ENCODE measurements around the gene MIEF2. TPM values are rescaled to one million over a fixed set of nuclear protein-coding genes. Genes with fewer than 3 reads are reported as not detected.

Gene MIEF2
- total RNA-seq, 1 experiment from 2014 or later: 17.5 TPM

DNA sequence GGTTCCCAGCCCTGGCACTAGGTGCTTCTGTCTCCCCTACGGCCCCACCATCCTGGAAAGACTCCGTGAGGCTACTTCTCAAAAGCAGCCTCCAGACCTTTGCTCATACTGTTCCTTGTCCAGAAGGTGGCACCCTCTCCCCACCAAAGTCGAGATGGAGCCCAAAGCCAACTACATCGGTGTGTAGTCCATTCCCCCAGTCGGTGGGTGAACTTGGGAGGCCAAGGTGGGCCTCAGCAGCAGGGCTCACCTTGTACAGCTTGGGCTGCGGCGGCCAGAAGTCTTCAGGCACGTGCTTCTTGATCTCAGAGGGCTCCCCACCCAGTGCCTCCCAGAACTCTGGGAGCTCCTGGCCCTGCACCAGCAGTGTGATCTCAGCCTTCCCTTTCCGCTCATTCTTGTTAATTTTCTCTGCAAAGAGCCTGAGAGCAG lies 12.1 kb upstream of the MIEF2 start:
- intact Hi-C loops (cut with micrococcal nuclease): no loop called here
- Histone ChIP-seq H3K9ac (ENCODE audit: low read length) (no peak overlapping the region), H3K27me3 (ENCODE audit: low read length) (no peaks in the 10 kb centered on the region), H3K9me2 (replicated peaks; ENCODE audit: low read length) (no peaks in the 10 kb centered on the region), H3K36me3 (ENCODE audit: low read depth, low read length) (peaks cover 61% of the 10 kb centered on the region), H3F3A (ENCODE audit: low read length, unreplicated experiment) (no peaks in the 10 kb centered on the region), H3K27ac (ENCODE audit: low read length) (no peak overlapping the region), H4K20me1 (ENCODE audit: low read length) (no peaks in the 10 kb centered on the region), H3K4me2 (ENCODE audit: low read length) (no peak overlapping the region), H3K4me1 (ENCODE audit: insufficient read depth, low read length) (no peaks in the 10 kb centered on the region), H3K9me3 (ENCODE audit: low read length) (no peaks in the 10 kb centered on the region), H3K4me3 (ENCODE audit: low read length) (no peak overlapping the region), H2AFZ (ENCODE audit: low read length) (no peak overlapping the region), H3K79me2 (ENCODE audit: low read length) (no peaks in the 10 kb centered on the region)
- CTCF ChIA-PET: no interaction called here
- POLR2A ChIA-PET (ENCODE audit: unreplicated experiment): no interaction called here
- DNase-seq (peak; percentile 75), ATAC-seq (peak; percentile 65)
- BruUV-seq (replicated peaks): no TSS peak
- no peak for TF ChIP-seq EZH2phosphoT487 (IDR thresholded peaks at IDR 0.05; ENCODE audit: borderline replicate concordance, low read length)
- TF ChIP-seq EZH2 (IDR thresholded peaks at IDR 0.05; ENCODE audit: low read length, unreplicated experiment): no peak
- TF ChIP-seq CTCF (conservative IDR thresholded peaks at IDR 0.05; ENCODE audit: low read depth, low read length): peak; percentile 91

DNA sequence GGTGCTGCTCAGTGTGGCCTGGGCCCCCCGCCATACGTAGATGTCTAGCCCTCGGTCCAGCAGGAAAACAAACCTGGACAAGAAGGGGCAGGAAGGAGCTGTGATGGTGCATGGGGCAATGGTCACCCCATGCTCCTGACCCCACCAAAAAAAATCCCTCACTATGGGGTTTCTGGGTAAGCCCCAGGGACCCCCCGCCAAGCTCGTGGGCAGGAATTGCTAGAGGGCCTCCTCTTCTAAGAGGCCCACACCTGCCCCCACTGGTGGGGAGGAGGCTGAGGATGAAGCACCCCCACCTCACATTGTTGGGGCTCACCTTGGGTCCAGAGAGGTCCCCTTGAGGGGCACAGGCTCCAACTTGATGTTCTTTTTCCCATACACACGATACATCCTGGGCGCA lies 11.7 kb upstream of the MIEF2 start:
- no peak overlapping the region for H3K4me3 ChIP-seq (ENCODE audit: low read length)
- no peak overlapping the region for H3K9ac ChIP-seq (ENCODE audit: low read length)
- H3F3A ChIP-seq (ENCODE audit: low read length, unreplicated experiment): no peaks in the 10 kb centered on the region
- H3K27ac ChIP-seq (ENCODE audit: low read length): no peak overlapping the region
- POLR2A ChIA-PET (ENCODE audit: unreplicated experiment): no interaction called here
- no peaks in the 10 kb centered on the region for H3K9me2 ChIP-seq (replicated peaks; ENCODE audit: low read length)
- H4K20me1 ChIP-seq (ENCODE audit: low read length): no peaks in the 10 kb centered on the region
- no peaks in the 10 kb centered on the region for H3K4me1 ChIP-seq (ENCODE audit: insufficient read depth, low read length)
- no peak overlapping the region for H3K4me2 ChIP-seq (ENCODE audit: low read length)
- no peaks in the 10 kb centered on the region for H3K9me3 ChIP-seq (ENCODE audit: low read length)
- no peak for TF ChIP-seq EZH2phosphoT487 (IDR thresholded peaks at IDR 0.05; ENCODE audit: borderline replicate concordance, low read length)
- no peak for TF ChIP-seq EZH2 (IDR thresholded peaks at IDR 0.05; ENCODE audit: low read length, unreplicated experiment)
- TF ChIP-seq CTCF (conservative IDR thresholded peaks at IDR 0.05; ENCODE audit: low read depth, low read length): no peak
- intact Hi-C loops (cut with micrococcal nuclease): no loop called here
- peaks cover 66% of the 10 kb centered on the region for H3K36me3 ChIP-seq (ENCODE audit: low read depth, low read length)
- H2AFZ ChIP-seq (ENCODE audit: low read length): no peak overlapping the region
- BruUV-seq (replicated peaks): no TSS peak
- CTCF ChIA-PET: no interaction called here
- no peak for ATAC-seq
- DNase-seq: no peak
- no peaks in the 10 kb centered on the region for H3K79me2 ChIP-seq (ENCODE audit: low read length)
- H3K27me3 ChIP-seq (ENCODE audit: low read length): no peaks in the 10 kb centered on the region

GRCh38 chr17:18250259-18250658 lies 10.2 kb upstream of the MIEF2 start:
- no peaks in the 10 kb centered on the region for H3K4me1 ChIP-seq (ENCODE audit: insufficient read depth, low read length)
- DNase-seq (peak; percentile 56), ATAC-seq (peak; percentile 32; the same call in 1 of the 2 replicates)
- H3K9ac ChIP-seq (ENCODE audit: low read length): no peak overlapping the region
- POLR2A ChIA-PET (ENCODE audit: unreplicated experiment): no interaction called here
- H3K36me3 ChIP-seq (ENCODE audit: low read depth, low read length): peaks cover 76% of the 10 kb centered on the region
- H3K27ac ChIP-seq (ENCODE audit: low read length): no peak overlapping the region
- CTCF ChIA-PET: no interaction called here
- H2AFZ ChIP-seq (ENCODE audit: low read length): no peak overlapping the region
- H3F3A ChIP-seq (ENCODE audit: low read length, unreplicated experiment): no peaks in the 10 kb centered on the region
- H3K9me3 ChIP-seq (ENCODE audit: low read length): no peaks in the 10 kb centered on the region
- H4K20me1 ChIP-seq (ENCODE audit: low read length): no peaks in the 10 kb centered on the region
- H3K9me2 ChIP-seq (replicated peaks; ENCODE audit: low read length): no peaks in the 10 kb centered on the region
- no TSS peak for BruUV-seq (replicated peaks)
- intact Hi-C loops (cut with micrococcal nuclease): no loop called here
- H3K79me2 ChIP-seq (ENCODE audit: low read length): peaks cover 9% of the 10 kb centered on the region; the same call in 1 of the 2 replicates
- H3K4me3 ChIP-seq (ENCODE audit: low read length): no peak overlapping the region
- H3K4me2 ChIP-seq (ENCODE audit: low read length): no peak overlapping the region
- H3K27me3 ChIP-seq (ENCODE audit: low read length): no peaks in the 10 kb centered on the region
- TF ChIP-seq EZH2 (IDR thresholded peaks at IDR 0.05; ENCODE audit: low read length, unreplicated experiment) (no peak), CTCF (conservative IDR thresholded peaks at IDR 0.05; ENCODE audit: low read depth, low read length) (no peak), EZH2phosphoT487 (IDR thresholded peaks at IDR 0.05; ENCODE audit: borderline replicate concordance, low read length) (no peak)

Data from PC-3 (cell line).